SK-N-MC (cell line): ENCODE results near the gene CCL25.

Source experiments
- DNase-seq: peaks from one replicate; pipeline ENCODE4 v3.0.0-alpha.2; 2011; ENCODE audit warnings: low read depth, low spot score
- H3K27ac ChIP-seq: fragments of 200-600 bp; sonication (generic); 2 replicates; pipeline ENCODE4 v1.5.1; 2016; ENCODE audit warnings: mixed run types
- H3K36me3 ChIP-seq: fragments of 200-600 bp; sonication (generic); 2 replicates; pipeline ENCODE4 v1.6.1; 2017; ENCODE audit warnings: antibody characterized with exemption, low read length, mixed read lengths; ENCODE audit not compliant: insufficient read depth
- H3K4me3 ChIP-seq: fragments of 200-600 bp; sonication (generic); 2 replicates; pipeline ENCODE4 v1.5.1; 2016
- H3K9ac ChIP-seq: fragments of 200-600 bp; sonication (generic); 2 replicates; pipeline ENCODE4 v1.8.0; 2017; ENCODE audit warnings: mixed run types, mixed read lengths; ENCODE audit not compliant: insufficient read length
- H3K9me3 ChIP-seq: fragments of 200-600 bp; sonication (generic); 2 replicates; pipeline ENCODE4 v1.6.1; 2017; ENCODE audit warnings: low read depth, mild to moderate bottlenecking, antibody characterized with exemption, low read length, moderate library complexity, mixed read lengths
- EZH2 ChIP-seq: fragments of 200-600 bp; sonication (generic); IDR thresholded peaks from one replicate; pipeline ENCODE4 v1.6.1; 2017; ENCODE audit warnings: antibody characterized with exemption
- FOXP2 ChIP-seq: optimal IDR thresholded peaks from 2 replicates; pipeline ENCODE3; 2011; ENCODE audit warnings: mild to moderate bottlenecking, moderate library complexity; ENCODE audit not compliant: insufficient read depth; ENCODE audit errors: extremely low read length, control extremely low read depth
- POLR2AphosphoS5 ChIP-seq: IDR thresholded peaks from 2 replicates; pipeline ENCODE4 v1.6.1; 2012; ENCODE audit warnings: mild to moderate bottlenecking, low read depth, low read length, borderline replicate concordance

Gene CCL25

DNA sequence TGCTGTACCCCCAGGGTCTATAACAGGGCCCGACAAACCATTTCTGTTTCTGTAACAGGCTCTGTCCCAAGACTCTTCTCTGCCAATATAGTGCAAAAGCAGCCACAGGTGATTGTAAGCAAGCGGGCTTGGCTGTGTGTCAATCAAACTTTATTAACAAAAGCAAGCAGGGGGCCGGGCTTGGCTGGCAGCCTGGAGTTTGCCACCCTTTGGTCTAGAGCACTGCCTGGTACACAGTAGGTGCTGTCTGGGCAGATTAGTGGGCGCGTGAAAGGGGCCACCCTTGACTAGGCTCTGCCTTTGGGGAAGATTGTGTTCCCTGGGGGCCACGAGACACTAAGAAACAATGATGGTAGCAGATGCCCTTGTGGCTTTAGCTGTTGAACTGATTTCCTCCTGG lies 27.4 kb downstream of the CCL25 start:
- no peak for DNase-seq
- H3K27ac ChIP-seq, result 0 out of 2 replicates have a peak overlapping the region, but pooled peaks have one; percentile 5

DNA sequence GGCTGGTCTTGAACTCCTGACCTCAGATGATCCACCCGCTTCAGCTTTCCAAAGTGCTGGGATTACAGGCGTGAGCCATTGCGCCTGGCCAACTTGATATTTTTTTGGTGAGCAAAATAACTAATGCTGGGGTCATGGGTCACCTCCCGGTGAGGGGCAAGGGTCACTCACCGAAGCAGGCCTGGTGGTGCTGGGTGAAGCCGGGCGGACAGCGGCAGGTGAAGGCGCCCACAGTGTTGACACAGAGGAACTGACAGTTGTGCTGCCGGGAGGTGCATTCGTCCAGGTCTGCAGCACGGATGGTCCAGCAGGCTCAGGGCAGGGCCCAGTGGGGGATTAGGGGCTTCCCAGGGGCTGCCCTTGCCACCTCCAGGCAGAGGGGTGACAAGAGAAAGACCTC lies 28.3 kb downstream of the CCL25 start:
- H3K36me3 ChIP-seq, result peaks cover 1% of the 10 kb centered on the region; the same call in 1 of the 2 replicates
- no peaks in the 10 kb centered on the region for H3K9me3 ChIP-seq
- H3K9ac ChIP-seq, result no peak overlapping the region
- no peak overlapping the region for H3K4me3 ChIP-seq
- no peak overlapping the region for H3K27ac ChIP-seq
- no peak for DNase-seq
- TF ChIP-seq FOXP2 (no peak), POLR2AphosphoS5 (no peak), EZH2 (no peak)

More for the DNA sequence above, 27.4 kb downstream of the CCL25 start:
- H3K9me3 ChIP-seq, result no peaks in the 10 kb centered on the region
- no peak overlapping the region for H3K4me3 ChIP-seq
- H3K36me3 ChIP-seq, result peaks cover 9% of the 10 kb centered on the region; the same call in 1 of the 2 replicates
- H3K9ac ChIP-seq, result no peak overlapping the region
- TF ChIP-seq EZH2 (no peak), POLR2AphosphoS5 (no peak), FOXP2 (no peak)

DNA sequence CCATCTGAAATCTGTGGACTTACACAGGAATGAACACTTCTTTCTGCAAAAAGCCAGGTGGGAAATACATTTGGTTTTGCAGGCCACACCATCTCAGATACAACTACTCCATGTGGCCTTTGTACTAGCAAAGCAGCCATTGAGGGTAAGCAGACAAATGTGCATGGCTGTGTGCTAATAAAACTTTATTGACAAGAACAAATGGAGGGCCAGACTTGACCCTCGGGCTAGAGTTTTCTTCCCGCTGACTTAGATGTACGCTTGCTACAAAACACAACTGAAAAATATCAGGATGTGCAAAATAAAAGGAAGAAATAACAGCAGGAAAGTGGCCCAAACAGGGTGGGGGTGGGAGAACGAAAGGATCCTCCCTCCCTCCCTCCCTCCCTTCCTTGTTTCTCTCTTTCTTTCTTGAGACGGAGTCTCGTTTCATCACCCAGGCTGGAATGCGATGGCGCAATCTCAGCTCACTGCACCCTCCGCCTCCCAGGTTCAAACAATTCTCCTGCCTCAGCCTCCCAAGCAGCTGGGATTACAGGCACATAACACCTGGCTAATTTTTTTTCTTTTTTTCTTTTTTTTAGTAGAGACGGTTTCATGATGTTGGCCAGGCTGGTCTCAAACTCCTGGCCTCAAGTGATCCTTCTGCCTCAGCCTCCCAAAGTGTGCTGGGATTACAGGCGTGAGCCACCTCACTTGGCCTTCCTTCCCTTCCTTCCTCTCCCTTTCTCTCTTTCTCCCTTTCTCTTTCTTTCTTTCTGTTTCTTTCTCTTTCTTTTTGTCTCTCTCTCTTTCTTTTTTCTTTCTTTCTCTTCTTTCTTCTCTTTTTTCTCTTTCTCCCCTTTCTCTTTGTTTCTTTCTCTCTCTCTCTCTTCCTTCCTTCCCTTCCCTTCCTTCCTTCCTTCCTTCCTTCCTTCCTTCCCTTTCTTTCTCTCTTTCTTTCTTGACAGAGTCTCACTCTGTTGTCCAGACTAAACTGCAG lies 29.3 kb downstream of the CCL25 start:
- TF ChIP-seq POLR2AphosphoS5 (no peak), FOXP2 (no peak), EZH2 (no peak)
- H3K9me3 ChIP-seq, result no peaks in the 10 kb centered on the region
- DNase-seq, result peak; percentile 12
- no peak overlapping the region for H3K9ac ChIP-seq
- 0 out of 2 replicates have a peak overlapping the region, but pooled peaks have one; percentile 45 for H3K4me3 ChIP-seq
- peaks cover 2% of the 10 kb centered on the region; the same call in 1 of the 2 replicates for H3K36me3 ChIP-seq
- peak overlapping the region; percentile 72 for H3K27ac ChIP-seq

DNA sequence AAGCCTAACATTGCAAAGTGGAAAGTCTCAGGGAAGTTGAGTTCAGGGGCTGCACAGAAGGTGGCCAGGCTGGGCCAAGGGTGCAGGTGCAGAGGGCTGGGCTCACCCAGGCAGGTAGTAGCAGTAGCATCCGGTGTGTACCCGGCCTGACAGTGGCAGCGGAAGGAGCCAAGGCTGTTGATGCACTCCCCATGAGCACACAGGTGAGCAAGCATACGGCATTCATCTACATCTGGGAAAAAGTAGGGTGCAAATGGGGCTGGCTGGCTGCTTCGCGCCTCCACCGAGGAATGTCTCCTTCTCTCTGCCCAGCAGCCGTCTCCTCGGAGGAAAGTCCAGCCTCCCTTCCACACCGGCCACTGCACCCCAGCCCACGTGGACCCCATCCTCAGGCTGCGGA lies 30.6 kb downstream of the CCL25 start:
- no peak for DNase-seq
- Histone ChIP-seq H3K27ac (no peak overlapping the region), H3K36me3 (peaks cover 13% of the 10 kb centered on the region), H3K9ac (no peak overlapping the region), H3K9me3 (no peaks in the 10 kb centered on the region), H3K4me3 (no peak overlapping the region)
- TF ChIP-seq POLR2AphosphoS5, result no peak
- no peak for TF ChIP-seq FOXP2
- TF ChIP-seq EZH2, result no peak

DNA sequence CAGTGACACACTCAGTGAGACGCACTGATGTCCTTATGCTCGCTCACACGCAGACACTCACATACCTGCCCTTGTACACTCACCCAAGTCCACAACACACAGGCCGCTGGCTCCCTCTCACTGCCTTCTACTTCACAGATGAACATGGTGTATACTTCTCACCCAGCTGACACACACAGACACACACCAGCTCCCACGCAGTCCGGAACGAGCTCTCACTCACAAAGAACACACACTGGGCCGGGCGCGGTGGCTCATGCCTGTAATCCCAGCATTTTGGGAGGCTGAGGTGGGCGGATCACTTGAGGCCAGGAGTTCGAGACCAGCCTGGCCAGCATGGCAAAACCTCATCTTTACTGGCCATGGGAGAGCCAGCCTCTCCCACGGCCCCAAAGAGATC lies 31.6 kb downstream of the CCL25 start:
- H3K9me3 ChIP-seq, result no peaks in the 10 kb centered on the region; the same call in 1 of the 2 replicates
- no peak for DNase-seq
- peaks cover 23% of the 10 kb centered on the region for H3K36me3 ChIP-seq
- TF ChIP-seq FOXP2, result no peak
- TF ChIP-seq POLR2AphosphoS5, result no peak
- H3K27ac ChIP-seq, result no peak overlapping the region
- no peak overlapping the region for H3K4me3 ChIP-seq
- H3K9ac ChIP-seq, result no peak overlapping the region

DNA sequence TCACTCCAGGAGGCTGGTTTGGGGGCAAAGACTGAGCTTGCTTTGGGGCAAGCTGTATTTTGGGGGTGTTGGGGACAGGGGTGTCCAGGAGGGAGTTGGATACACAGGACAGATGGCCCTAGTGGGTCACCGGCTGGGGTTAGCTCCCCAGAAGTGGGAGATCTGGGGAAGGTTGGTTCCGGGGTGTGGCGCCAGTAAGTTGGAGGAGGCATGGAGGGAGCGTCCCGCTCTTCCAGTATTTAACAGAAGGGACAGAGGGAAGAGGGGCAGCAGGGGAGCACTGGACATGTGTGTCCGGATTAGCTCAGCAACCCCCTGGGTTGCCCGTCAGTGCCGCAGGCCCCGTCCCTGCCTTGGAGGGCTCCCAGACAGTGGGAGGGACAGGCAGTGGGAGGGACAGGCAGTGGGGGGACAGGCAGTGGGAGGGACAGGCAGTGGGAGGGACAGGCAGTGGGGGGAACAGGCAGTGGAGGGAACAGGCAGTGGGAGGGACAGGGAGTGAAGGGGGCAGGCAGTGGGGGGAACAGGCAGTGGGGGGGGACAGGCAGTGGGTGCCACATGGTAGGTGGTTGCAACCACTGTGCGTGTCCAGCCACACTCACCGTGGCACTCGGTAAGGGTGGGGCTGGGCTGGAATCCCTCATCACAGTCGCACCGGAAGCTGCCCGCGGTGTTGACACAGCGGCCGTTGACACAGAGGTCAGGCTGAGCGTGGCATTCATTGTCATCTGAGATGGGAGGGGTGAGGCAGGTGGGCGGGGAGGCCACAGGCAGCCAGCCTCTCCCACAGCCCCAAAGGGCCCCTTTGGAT lies 33.2 kb downstream of the CCL25 start:
- H3K27ac ChIP-seq, result no peak overlapping the region
- H3K9me3 ChIP-seq, result no peaks in the 10 kb centered on the region; the same call in 1 of the 2 replicates
- no peak for TF ChIP-seq POLR2AphosphoS5
- DNase-seq, result no peak
- H3K36me3 ChIP-seq, result peaks cover 35% of the 10 kb centered on the region
- H3K9ac ChIP-seq, result no peak overlapping the region
- no peak overlapping the region for H3K4me3 ChIP-seq

DNA sequence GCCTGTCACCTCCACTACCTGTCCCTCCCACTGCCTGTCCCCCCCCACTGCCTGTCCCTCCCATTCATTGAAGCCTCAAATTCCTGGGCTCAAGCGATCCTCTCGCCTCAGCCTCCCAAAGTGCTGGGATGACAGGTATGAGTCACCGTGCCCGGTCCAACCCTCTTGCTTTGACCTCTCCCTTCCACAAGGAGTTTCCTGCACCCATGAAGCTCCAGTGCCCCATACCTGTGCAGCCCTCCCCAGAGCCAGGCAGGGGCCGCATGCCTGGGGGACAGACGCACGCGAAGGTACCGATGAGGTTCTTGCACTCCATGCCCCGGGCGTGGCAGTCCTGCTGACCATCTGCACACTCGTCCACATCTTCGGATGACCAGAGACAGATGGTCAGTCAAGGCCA lies 34.3 kb downstream of the CCL25 start:
- no peak overlapping the region for H3K9ac ChIP-seq
- peaks cover 43% of the 10 kb centered on the region for H3K36me3 ChIP-seq
- no peak overlapping the region for H3K27ac ChIP-seq

DNA sequence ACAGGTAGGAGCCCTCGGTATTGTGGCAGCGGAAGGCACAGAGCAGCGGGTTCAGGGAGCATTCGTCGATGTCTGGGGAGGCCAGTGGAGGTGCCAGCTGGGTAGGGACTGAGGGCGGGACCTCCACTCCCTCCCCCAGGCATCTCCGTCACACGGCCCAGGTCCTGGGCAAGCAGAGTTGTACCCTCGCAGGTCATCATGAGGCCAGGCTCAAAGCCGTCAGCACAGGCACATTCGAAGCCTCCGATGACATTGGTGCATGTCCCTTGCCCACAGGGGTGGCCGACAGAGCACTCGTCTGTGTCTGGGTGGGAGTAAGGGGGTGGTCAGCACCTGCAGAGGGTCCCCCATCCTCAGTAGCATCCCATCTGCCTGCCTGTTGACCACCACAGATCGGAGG lies 35.3 kb downstream of the CCL25 start:
- no peaks in the 10 kb centered on the region; the same call in 1 of the 2 replicates for H3K9me3 ChIP-seq
- no peak overlapping the region for H3K27ac ChIP-seq
- H3K36me3 ChIP-seq, result peaks cover 43% of the 10 kb centered on the region
- no peak overlapping the region for H3K4me3 ChIP-seq
- no peak for TF ChIP-seq EZH2
- no peak for TF ChIP-seq FOXP2
- no peak for TF ChIP-seq POLR2AphosphoS5
- DNase-seq, result no peak
- no peak overlapping the region for H3K9ac ChIP-seq

More for the DNA sequence above, 34.3 kb downstream of the CCL25 start:
- DNase-seq, result no peak
- TF ChIP-seq EZH2 (no peak), POLR2AphosphoS5 (no peak), FOXP2 (no peak)
- no peak overlapping the region for H3K4me3 ChIP-seq
- no peaks in the 10 kb centered on the region; the same call in 1 of the 2 replicates for H3K9me3 ChIP-seq
